K562 (cell line): Measurements from ENCODE around the gene CRACDL. TPM values are rescaled to one million over a fixed set of nuclear protein-coding genes. Genes with fewer than 3 reads are reported as not detected.

Experiments used
- DPF2 ChIP-seq: fragments of 450-650 bp; IDR thresholded peaks from 2 replicates; pipeline ENCODE4 v1.6.1; 2016
- ETV5 ChIP-seq: sonication (generic); formaldehyde crosslinking; IDR thresholded peaks from 2 replicates; pipeline ENCODE4 v1.4.0; 2020; ENCODE audit warnings: low read depth, mild to moderate bottlenecking, missing genetic modification reagents
- PML ChIP-seq: IDR thresholded peaks from 2 replicates; pipeline ENCODE4 v1.6.1; 2012; ENCODE audit warnings: low read length, inconsistent platforms
- ZNF232 ChIP-seq: sonication (generic); formaldehyde crosslinking; IDR thresholded peaks from 2 replicates; pipeline ENCODE4 v1.8.0; 2022; ENCODE audit warnings: mild to moderate bottlenecking, missing genetic modification reagents
- ZSCAN29 ChIP-seq: fragments of 450-650 bp; IDR thresholded peaks from 2 replicates; pipeline ENCODE4 v1.6.1; 2017
- polyA plus RNA-seq, 8 experiments: library from polyadenylated mRNA; depleted of rRNA in 4 of 8; stranded (reverse) in 5 of 8; unstranded in 3 of 8; fragments of >200 nt; fragmentation: Nextera tagmentation in 2 of 8; fragmentation: Illumina TruSeq in 1 of 8; extraction: Ambion mirVana in 2 of 8; extraction: Trizol in 1 of 8; gene quantifications; 2 replicates each; pipeline versions ENCODE4 v1.2.1 to v1.2.3, GENCODE V29; 2011 to 2014; ENCODE audit warnings: inconsistent platforms in 1 of 8, missing spikeins in 1 of 8
- total RNA-seq, 7 experiments: library from RNA; depleted of rRNA in 6 of 7; stranded (reverse); fragments of >200 nt in 6 of 7; fragmentation: Illumina TruSeq in 2 of 7; extraction: Trizol in 2 of 7; gene quantifications; 2 replicates each; pipeline versions ENCODE4 v1.2.1 to v1.2.3, GENCODE V29; 2011 to 2021; ENCODE audit warnings: low replicate concordance in 1 of 7
- TF ChIP-seq, protein P1 (sequence below): fragments of 250-450 bp; sonication (Bioruptor Pico); IDR thresholded peaks from 2 replicates; pipeline ENCODE4 v1.5.0; 2021; ENCODE audit warnings: mild to moderate bottlenecking, moderate library complexity
- TF ChIP-seq, protein P2 (sequence below), 2 experiments: IDR thresholded peaks; 2 replicates each; pipeline ENCODE4 v1.6.1; 2011; ENCODE audit warnings: borderline replicate concordance in 1 of 2, control low read depth in 1 of 2, low read depth in 1 of 2, low read length in 1 of 2, mild to moderate bottlenecking in 1 of 2, mixed read lengths in 1 of 2, moderate library complexity in 1 of 2; ENCODE audit not compliant: insufficient read depth in 1 of 2, insufficient read length in 1 of 2, poor library complexity in 1 of 2, severe bottlenecking in 1 of 2; ENCODE audit errors: extremely low read depth in 1 of 2
- TF ChIP-seq, protein P3 (sequence below): fragments of 450-650 bp; IDR thresholded peaks from 2 replicates; pipeline ENCODE4 v1.6.1; 2016; ENCODE audit warnings: borderline replicate concordance

Gene CRACDL
- total and polyA plus RNA-seq, 9 of the 15 experiments (the other 6 are each of a cell fraction or from before 2014, with no cell fraction given) = not detected

DNA sequence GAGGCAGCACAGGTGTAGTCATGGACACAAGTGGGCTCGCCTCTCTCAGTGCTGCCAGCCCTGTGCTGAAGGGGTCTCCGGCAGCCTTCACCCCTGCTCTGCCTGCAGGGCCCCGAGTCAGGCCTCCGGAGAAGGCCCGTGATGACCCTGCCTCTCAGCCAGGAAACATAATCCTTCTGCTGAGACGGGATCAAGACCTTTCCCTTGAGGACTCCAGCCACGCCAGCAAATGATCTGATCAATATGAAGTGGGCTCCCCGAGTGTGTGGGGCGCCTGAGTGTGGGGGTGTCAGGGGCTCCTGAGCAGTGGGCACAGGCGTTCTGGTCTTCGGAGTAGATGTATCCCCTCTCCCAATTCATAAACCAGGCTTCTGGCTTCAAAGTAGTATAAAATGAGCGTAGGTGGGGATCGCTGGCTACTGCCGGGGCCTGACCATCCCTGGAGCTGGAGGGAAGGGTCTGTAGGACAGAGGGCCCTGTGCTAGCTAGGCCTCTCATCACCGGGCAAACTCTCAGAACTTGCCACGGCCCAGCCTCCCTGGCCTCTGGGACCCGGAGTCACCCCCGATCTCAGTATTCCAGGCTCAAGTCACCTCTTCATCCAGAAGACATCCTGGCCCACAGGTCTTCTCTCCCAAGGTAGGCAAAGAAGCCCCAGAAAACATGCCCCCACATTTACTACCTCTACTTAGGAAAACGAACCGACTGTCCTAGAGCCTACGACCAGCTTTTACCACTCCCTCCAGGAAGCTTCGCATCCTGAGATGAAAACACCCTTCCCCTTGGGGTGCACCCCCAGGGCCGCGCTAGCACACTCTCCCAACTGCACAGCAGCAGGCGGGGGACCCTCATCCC is 33.6 kb downstream of the CRACDL start (continued):
- TF ChIP-seq, protein P1, sequence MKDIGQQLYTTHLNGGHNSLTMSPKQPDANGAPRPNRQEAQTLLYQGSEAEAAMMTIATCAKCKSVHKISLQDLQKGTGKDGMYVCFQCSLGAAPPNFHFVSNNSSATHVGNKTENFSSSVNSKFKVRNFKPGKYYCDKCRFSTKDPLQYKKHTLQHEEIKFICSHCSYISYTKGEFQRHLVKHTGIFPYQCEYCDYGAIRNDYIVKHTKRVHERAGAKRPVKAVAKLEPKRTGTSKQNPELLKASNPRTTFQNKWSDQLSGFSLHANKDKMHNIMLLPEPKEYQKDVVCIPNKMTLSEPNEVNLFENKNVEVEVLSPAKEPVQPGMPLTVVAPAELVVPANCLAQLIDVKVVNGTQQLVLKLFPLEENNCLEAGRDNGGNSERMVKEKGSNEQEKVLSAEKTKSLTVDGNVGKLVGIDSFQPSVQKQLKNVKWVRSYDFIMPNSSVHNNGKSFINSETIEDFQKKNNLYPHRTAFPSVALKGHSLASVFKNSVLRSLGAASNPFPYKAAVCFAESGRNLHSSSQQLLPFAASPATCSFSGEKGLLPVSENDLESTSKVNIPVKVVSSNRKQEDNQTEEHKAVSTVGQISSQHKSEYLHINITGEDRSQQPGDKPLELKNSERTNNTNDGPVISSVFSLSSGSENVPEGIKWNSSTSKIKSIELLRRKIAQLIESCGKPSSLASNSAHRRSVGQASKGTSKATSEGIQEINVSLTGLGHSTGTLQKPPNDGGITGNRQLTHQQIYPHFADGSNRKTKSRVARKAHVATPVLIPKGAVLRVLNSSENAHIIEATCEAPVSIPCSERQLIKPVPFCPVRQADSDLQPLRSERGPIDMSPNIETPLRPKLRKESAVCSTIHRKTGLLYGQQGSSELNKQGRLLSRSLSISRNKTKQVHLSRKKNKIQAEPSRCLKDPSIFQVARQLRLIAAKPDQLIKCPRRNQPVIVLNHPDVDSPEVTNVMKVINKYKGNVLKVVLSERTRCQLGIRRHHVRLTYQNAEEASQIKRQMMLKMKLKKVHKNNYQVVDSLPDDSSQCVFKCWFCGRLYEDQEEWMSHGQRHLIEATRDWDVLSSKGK (CRISPR knock-in tag) = no peak
- TF ChIP-seq ZNF232 (no peak), PML (no peak), DPF2 (no peak), ETV5 (CRISPR knock-in tag) (no peak), ZSCAN29 (no peak)
- TF ChIP-seq, protein P2, sequence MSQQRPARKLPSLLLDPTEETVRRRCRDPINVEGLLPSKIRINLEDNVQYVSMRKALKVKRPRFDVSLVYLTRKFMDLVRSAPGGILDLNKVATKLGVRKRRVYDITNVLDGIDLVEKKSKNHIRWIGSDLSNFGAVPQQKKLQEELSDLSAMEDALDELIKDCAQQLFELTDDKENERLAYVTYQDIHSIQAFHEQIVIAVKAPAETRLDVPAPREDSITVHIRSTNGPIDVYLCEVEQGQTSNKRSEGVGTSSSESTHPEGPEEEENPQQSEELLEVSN (IDR thresholded peaks at IDR 0.05; ENCODE audit: borderline replicate concordance in 1 of 2, extremely low read depth in 1 of 2, insufficient read depth in 1 of 2, insufficient read length in 1 of 2, low read depth in 1 of 2, low read length in 1 of 2, poor library complexity in 1 of 2, severe bottlenecking in 1 of 2) = no peak
- TF ChIP-seq, protein P3, sequence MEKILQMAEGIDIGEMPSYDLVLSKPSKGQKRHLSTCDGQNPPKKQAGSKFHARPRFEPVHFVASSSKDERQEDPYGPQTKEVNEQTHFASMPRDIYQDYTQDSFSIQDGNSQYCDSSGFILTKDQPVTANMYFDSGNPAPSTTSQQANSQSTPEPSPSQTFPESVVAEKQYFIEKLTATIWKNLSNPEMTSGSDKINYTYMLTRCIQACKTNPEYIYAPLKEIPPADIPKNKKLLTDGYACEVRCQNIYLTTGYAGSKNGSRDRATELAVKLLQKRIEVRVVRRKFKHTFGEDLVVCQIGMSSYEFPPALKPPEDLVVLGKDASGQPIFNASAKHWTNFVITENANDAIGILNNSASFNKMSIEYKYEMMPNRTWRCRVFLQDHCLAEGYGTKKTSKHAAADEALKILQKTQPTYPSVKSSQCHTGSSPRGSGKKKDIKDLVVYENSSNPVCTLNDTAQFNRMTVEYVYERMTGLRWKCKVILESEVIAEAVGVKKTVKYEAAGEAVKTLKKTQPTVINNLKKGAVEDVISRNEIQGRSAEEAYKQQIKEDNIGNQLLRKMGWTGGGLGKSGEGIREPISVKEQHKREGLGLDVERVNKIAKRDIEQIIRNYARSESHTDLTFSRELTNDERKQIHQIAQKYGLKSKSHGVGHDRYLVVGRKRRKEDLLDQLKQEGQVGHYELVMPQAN = no peak
